ENCODE data around the gene CROCC.

The CROCC gene

DNA sequence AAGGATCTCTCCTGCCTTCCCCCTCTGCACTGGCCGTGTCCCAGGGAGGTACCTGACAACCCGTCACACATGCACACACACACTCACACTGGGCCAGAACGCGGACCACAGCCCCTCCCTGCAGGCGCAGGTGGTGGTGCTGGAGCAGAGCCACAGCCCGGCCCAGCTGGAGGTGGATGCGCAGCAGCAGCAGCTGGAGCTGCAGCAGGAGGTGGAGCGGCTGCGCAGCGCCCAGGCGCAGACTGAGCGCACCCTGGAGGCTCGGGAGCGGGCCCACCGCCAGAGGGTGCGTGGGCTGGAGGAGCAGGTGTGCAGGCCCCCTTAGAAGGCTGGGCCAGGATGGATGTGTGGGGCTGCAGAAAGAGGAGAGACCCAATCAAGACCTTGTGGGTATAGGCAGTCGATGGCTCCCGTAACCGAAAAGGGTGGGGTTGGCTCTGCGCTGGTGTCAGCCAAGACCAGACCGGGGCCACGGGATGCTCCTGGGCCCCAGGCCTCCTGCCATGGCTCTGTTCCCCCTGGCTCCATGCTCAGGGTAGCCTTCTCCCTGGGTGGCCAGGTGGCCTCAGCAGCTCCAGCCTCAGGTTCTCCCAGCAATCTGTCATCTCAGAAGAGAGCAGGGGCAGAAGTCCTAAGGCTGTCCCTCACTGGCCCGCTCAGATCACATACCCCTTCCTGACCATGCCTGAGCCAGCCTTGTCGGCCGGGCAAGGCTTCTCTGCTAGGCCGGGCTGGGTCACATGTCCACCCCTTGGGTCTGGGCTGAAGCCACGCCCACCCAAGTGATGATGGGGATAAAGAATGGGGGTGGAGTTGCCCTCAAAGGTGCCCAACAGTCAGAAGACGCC lies 49.8 kb downstream of the CROCC start:
- DNase-seq = no peak

DNA sequence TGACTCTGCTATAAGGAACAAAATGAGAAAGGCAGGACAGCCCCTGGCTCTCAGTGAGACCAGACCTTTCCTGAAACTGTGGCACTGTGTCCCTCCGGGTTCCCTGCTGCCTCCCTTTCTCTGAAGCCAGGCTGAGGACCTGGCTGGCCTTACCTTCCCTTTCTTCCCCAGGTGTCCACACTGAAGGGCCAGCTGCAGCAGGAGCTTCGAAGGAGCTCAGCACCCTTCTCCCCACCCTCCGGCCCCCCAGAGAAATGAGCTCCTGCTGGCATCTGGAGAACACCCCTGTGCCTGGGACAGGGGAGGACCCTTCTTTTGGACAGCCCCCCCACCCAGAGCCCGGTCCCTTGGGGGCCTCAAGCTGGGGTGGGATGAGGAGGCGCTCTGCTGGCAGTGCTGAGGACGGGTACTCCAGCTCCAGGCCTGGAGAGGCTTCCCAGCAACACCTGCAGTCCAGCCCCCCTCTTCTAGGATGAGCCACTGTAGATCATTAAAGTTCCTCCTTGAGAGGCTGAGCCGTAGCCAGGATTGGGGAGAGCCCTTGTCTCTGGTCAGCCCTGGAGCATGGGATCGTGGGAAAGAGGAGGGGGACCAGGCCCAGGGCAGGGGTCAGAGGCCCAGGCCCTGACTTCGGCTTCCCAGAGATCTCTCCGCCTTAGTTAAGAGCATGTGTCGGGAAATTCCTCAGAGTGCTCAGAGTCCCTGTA lies 50.6 kb downstream of the CROCC start:
- DNase-seq = no peak

DNA sequence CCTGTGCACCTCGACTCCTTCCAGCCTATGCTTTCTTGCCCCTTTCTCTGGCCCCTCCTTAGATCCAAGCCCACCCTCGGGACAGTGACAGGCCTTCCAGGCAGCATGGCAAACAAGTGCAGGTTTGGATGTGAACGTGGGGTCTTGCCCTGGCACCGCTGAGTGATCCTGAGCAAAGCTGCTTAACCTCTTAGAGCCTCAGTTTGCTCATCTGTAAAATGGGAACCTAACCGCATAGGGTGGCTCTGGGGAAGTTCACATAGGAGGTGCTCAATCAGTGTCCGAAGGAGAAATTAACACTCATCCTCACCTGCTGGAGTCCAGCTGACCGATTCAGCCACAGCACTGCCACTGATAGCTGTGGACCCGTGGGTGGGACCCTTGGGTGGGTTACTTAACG lies 51.5 kb downstream of the CROCC start:
- no peak for DNase-seq

DNA sequence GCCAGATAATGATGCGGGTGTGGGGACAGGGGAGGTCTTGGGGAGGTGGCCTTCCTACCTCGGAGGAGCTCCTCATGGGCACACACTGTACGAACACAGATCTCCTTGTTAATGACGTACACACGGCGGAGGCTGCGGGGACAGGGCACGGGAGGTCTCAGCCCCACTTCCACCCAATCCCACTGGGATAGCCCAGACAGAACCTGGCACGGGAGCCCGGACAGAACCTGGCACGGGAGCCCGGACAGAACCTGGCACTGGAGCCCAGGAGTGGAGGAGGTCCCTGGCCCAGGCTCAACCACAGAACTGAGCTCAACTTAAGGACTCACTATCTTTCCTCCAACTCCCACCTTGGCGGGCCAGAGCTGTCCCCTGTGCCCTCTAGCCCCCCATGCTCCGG lies 53.5 kb downstream of the CROCC start:
- no peak for DNase-seq

DNA sequence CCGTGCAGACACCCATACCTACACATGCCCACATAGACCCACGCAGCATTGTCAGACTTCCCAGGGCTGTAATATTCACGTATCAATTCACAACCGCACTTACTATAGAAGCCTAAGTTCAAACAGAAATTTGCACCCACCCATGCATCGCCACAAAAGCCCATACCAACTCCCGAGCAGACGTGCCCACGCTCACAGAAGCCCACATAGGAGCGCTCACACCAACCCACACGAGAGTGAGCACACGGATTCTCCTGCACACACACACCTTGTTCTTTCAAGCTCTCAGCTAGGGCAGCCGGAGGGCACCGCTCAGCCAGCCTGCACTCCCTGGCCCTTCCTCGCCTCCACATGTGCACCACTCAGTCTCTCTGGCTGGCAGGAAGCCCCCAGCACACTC lies 54.1 kb downstream of the CROCC start:
- DNase-seq = no peak

DNA sequence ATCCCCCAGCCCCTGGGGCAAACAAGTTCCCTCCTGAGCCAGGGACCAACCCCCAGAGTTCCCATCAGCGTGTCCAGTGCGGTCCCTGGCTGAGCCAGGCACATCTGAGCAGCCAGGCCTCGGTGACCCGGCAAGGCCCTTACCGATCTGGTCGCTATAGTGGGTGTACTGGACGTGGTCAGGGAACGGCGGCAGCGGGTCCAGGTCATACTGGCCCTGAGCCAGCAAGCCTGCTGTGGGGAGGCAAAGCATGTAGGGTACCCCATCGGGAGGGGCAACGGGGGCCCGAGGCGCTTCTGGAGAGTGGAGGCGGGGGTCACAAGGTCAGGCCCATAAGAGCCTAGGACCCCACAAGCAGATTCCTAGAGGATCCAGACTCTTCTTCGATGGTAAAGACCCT lies 55.2 kb downstream of the CROCC start:
- no peak for DNase-seq

DNA sequence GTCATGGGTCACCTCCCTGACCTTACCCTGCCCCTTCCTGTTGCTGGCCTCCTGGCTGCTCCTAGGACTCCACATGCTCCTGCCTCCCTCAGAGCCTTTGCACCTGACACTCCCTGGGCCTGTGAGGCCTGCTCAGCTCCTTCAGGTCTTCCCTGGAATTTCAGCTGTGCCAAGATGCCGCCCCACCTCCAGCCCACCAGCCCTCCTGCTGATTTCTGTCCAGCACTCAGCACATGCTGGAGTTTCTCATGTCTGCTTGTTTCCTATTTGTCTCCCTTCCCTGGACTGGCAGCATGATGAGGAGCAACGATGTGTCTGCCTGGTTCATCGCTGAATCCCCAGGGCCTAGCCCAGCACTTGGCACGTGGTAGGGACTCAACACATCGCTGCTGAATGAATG lies 55.6 kb downstream of the CROCC start:
- no peak for DNase-seq

DNA sequence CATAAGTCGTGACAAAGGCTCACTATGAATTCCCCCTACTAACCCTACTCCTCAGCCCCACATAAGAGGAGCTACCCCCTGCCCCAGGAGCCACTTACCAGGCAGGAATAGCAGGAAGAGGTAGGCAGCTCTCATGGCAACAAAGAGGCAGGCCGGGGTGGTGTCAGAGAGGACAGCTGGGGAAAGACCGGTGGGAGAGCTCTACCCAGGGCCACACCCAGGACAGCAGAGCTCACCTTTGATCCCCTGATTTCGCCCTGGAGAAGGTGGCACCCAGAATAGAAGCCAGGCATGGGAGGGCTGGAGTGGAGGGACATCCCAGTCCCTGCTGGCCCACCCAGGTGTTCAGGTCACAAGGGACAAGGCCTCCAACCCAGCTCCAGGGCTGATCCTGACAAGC lies 56.4 kb downstream of the CROCC start:
- DNase-seq = no peak

DNA sequence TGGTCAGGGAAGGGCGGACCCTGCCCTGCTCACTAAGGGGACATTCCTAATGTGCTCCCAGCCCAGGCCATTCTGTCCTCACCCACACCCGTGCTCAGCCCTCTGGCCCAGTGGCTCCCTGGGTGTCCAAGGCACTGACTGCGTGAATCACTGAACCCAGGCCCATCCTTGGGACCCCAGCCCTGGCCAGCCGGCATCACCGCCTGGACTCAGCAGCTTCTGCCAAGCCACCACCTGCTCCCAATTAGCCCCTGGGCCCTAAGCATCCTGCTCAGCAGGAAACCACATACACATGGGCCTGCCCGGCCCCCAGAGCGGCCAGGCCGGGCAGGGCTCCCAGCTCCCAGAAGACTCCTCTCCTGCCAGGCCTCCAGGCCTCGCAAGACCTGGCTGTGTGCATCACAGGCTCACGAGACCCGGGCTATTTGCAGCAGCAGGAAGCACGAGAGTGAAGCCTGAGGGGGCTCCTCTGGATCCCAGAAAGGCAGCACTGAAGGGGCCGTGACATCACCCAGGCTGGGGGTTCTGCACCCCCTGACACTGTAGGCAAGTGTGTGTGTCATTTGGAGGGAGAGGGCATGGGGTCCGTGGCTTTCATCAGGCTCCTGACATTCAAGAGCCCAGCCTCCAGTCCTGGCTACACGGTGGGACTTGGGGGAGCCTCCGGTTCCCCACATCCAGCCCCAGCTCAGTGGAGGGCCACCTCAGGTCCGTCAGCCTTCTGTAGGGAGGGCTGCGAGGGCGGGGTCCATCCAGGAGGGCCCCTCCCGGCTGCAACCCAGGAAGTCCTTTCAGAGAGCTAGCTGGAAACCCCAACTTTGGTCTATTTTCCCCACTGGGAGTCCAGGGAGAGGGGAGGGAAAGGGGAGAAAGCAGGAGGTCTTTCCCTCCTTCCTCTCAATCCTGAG lies 57.1 kb downstream of the CROCC start:
- DNase-seq = no peak

DNA sequence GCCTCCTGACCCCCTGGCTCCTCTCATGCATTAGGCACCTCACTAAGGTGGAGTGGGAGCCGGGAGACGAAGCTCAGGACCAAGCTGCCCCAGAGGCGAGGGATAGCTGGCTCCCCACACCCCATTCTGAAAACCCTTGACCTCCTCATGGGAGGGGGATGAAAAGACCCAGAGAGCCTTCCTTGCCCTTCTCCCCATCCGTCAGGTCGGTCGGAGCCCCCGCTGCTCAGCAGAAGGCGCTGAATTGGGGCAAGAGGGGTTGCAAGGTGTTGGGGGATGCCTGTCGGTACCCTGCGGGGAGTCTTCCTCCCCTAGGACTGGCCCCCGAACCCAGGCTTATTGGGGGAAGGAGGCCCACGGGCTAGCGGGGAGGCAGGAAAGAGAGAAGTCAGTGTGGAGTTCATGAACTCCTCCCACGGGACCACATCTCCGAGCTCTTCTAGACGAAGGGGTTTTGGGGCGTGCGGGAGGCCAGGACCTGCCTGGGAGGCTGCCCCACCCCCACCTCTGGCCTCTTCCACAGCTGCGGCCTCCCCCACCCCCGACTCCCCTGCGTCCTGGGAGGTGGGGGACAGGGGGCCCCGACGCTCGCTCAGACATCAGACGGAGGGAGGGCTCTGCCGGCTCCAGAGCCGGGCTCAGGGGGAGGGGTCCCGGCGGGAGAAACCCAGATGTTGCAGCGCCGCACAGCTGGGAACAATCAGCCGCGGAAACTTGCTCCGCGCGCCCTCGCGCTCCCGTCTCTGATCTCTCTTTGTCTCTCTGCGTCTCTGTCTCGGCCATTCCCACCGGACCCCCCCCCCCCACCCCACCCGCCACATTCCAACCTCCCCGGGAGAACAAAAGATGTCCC lies 58.0 kb downstream of the CROCC start:
- DNase-seq = no peak

DNA sequence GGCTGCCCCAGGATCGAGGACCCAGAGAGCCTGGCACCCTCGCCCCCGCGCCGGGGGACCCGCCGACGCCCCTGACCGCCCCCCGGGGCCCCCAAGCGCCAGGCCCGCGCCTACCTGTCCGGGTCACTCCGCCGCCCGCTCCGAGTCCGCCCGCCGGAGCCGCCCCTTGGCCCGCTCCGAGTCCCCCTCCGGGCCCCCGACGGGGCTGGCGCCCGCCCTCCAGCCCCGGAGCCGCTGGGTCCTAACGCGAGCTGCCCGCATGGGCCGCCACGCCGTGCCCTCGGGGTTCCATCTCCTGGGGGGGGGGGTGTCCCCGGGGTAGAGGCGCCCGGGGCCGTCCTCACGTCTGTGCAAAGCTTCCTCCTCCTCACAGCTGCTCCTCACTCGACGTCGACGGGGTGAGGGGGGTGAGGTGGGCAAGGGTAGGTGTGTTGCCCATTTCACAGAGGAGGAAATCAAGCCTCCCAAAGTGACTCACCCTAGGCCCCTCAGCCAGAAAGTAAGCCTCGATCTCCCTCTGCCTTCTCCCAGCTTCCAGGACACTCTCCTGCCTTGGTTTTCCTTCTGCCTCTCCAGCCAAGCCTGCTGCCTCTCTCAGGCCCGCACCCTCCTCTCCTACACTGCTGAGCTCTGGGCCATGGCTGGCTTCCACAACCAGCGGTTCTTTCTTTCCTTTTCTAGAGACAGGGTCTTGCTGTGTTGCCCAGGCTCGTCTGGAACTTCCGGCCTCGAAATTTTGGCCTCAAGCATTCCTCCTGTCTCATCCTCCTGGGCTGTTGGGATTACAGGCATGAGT lies 58.9 kb downstream of the CROCC start, which contains the start of gene MFAP2:
Gene MFAP2 (minus strand): TSS at position 148 of the 796 bp plus-strand sequence. CDS start 2,347 bp downstream, outside the sequence.
- no peak for DNase-seq

DNA sequence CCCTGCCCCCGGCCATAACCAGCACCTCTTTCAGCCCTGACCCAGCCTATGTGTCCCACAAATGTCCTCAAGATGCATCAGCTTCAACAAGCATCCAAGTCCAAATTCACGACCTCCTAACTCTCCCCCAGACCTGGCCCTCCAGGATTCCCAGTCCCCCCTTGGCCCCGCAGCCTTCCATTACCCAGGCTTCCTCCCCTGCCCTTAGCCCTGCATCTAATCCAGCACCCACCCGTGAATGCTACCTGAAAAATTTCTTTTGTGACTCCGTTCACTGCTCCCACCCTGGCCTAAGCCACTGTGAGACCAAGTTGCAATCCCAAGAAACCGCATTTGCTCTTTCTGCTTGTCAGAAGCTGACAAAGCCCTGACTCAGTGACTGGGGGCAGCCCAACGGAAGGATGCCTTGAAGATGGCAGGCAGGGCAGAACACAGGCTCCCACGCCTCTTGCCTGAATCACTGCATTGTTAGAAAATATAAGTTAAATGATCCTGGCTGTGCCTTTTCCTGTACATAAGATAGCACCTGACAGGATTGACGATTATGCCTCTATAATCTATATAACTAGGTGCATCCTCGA lies 59.6 kb downstream of the CROCC start:
- no peak for DNase-seq

DNA sequence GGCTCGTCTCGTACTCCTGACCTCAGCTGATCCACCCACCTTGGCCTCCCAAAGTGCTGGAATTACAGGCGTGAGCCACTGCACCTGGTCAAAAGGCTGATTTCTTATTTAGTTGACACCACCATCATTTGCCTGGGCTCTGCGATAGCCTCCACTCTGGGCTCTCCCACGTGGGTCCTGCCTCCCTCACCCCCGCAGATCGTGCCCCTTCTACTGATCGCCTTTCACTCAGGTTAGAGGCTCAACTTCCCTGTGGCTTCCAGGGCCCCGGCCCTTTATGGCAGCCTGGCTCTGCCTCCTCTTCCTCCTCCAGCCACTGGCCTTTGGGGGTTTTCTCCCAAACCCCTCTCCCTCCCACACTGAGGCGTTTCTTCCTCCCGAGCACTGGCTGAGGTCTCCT lies 61.2 kb downstream of the CROCC start:
- no peak for DNase-seq

DNA sequence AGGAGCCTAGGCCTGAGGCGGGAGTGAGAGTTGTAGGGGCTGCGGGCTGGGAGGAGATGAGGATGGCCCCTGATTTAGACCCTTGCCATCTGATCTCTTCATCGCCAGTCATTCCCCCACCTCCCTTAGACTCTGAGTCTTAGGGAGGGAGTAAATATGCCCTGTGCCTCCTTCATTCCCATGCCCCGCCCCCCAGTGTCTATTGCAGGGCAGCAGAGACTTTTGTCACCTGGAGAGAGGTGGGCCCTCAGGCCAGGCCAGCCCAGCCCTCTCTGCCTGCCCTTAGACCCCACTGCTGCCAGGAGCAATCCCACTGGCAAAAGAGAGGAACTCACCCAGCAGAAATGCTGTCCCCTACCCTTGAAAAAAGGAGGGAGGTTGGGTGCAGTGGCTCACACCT lies 61.9 kb downstream of the CROCC start:
- no peak for DNase-seq

DNA sequence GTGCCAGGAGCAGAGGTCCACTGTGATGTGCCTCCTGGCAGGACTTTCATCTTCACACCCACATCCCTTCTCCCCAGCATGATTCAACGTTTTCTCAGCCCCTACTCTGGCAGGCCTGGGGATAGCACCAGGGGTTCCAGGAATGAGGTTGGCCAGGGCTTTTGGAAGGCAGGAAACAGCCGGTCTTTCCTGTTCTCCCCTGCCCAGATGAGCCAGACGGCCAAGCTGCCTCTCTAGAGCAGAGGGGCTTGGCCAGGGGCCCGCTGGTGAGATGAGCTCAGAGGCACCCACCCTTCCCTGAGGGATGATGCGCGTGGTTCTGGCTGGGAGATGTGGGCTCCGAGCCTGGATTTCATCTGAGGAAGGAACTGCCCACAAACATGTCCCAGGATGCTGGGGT lies 63.0 kb downstream of the CROCC start:
- DNase-seq = no peak

DNA sequence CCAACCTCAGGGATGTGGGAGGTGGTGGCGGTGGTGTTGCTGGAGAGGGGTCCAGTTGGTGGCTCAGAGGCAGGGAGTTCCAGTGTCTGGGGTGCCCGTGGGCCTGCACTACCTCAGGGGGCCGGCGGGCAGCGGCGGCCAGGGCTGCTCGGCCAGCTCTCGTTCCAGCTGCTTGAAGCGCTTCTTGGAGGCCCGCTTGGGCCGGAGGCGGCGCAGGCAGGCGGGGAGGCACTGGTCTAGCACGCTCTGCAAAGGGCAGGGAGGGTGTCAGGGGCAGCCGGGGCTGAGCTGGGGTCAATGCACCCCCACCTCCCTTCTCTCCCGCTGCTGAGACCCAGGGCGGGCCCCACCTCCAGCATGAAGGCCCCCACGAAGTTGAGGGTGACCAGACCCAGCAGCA lies 64.4 kb downstream of the CROCC start:
- no peak for DNase-seq

DNA sequence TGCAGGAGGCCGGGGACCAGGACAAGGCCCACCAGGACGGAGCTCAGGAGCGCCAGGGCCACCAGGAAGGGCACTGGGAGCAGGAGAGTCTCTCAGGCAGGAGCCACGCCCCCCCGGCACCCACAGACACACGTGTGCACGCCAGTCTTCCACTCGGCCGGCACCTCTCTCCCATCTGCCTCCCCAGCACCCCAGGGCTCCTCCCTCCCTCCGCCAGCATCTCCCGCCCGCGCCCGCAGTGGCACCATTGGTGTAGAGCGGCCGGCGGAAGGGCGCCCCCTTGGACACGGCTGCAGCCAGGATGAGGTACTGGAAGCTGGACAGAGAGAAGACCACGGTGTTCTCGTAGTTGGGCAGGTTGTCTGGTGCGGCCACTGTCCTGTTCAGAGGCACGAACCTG lies 64.8 kb downstream of the CROCC start:
- DNase-seq = no peak

DNA sequence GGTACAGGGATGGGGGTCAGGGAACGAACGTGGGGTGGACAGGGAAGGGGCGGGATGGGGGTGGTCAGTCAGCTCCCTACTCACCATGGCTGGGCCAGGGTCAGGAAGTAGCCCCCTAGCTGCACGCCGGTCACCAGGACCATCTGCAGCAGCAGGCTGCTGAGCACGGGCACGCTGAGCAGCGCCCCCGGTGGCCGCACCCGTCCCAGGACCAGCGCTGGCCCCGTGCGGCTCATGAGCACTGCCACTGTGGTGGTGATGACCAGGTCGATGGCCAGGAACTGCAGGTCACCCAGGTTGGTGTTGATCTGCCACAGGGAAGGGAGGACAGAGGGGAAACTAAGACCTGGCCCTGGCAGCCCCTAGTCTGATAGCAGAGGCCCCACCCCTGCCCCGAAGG lies 65.2 kb downstream of the CROCC start:
- DNase-seq = no peak

DNA sequence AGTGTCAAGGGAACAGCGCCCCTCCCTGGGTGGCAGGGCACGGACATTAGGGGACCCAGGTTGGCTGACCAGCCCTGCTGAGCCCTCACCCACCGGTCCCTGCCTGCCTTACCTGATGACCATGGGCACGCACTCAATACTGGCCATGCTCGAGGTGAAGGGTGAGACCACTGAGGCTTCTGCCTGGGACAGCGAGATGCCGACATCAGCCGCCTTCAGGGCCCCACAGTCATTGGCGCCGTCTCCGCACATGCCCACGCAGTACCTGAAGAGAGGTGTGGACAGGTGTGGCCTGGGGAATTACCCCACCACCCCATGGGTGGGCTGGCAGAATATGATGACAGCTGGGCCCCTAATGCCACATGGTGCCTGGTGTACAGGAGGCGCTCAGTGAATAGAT lies 66.5 kb downstream of the CROCC start:
- no peak for DNase-seq

DNA sequence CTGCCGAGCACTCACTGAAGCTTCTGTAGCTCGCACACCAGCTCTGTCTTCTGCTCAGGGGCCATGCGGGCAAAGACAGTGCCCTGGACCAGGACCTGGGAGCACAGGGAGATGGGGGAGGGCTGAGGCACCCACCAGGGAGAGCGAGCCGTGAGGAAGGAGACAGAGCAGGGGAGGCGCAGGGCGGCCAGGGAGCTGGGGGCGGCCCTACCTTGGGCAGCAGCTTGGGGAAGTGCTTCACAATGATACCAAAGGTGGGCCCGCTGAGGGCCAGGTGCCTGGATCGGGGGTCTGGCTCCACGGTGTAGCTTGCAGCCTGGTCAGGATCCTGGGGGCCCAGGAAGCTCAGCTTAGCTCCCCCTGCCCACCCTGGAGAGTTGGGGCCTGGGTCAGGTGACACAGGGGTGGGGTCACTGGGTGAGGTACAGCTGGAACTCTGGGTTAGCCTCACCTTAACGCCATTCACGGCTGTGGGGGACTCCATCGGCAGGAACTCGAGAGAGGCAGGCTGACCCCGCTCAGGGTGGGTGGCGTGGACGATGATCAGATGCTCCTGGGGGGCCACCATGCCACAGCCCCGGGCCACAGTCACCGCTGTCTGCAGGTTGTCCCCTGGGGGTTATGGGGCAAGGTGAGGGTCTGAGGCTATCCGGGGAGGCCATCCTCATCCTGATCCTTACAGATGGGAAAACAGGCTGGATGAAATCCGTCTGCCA lies 68.1 kb downstream of the CROCC start:
- no peak for DNase-seq
